ENCODE measurements around the gene FES. TPM values are rescaled to one million over a fixed set of nuclear protein-coding genes. Genes with fewer than 3 reads are reported as not detected.

The FES gene
- total RNA-seq, 2 donors from 2014 or later, result 54.2 to 86.3 TPM

GRCh38 chr15:90933301-90933700 is 49.0 kb downstream of the FES start:
- H3K36me3 ChIP-seq, result no peaks in the 10 kb centered on the region

GRCh38 chr15:90934256-90934948 is 50.1 kb downstream of the FES start:
- Histone ChIP-seq H3K9me3 (no peaks in the 10 kb centered on the region), H3K36me3 (peaks cover 7% of the 10 kb centered on the region), H3K4me1 (ENCODE audit: control insufficient read depth in 1 of 2, low read depth in 2 of 2) (peaks cover 12 to 44% of the 10 kb centered on the region in 2 donors), H3K27ac (peak overlapping the region in 1 of 2 donors; percentile 66), H3K4me3 (peak overlapping the region; percentile 81), H3K27me3 (replicated peaks; ENCODE audit: insufficient read depth) (no peaks in the 10 kb centered on the region)
- TF ChIP-seq CTCF (IDR thresholded peaks at IDR 0.05), result peak; percentile 80
- DNase-seq (ENCODE audit: low spot score) (no peak), ATAC-seq (ENCODE audit: insufficient number of reproducible peaks, low FRiP score, low read depth) (peak; percentile 30)

More at GRCh38 chr15:90933301-90933700, 49.0 kb downstream of the FES start:
- H3K27ac ChIP-seq, result peak overlapping the region in 1 of 2 donors; percentile 73
- DNase-seq (ENCODE audit: low spot score), result no peak
- H3K27me3 ChIP-seq (replicated peaks; ENCODE audit: insufficient read depth), result no peaks in the 10 kb centered on the region
- no peaks in the 10 kb centered on the region for H3K9me3 ChIP-seq
- no peak for ATAC-seq (ENCODE audit: insufficient number of reproducible peaks, low FRiP score, low read depth)
- no peak for TF ChIP-seq CTCF (IDR thresholded peaks at IDR 0.05)
- H3K4me1 ChIP-seq (ENCODE audit: control insufficient read depth in 1 of 2, low read depth in 2 of 2), result peaks cover 12 to 49% of the 10 kb centered on the region in 2 donors
- no peak overlapping the region for H3K4me3 ChIP-seq

- Histone ChIP-seq H3K27ac (peak within 1 kb of the TSS; percentile 59 to 66), H3K9me3 (no peaks in the 10 kb centered on the region), H3K4me1 (ENCODE audit: control insufficient read depth in 1 of 2, low read depth in 2 of 2) (peaks cover 12 to 43% of the 10 kb centered on the region in 2 donors), H3K27me3 (replicated peaks; ENCODE audit: insufficient read depth) (no peaks in the 10 kb centered on the region), H3K36me3 (peaks cover 13% of the 10 kb centered on the region), H3K4me3 (peak within 1 kb of the TSS; percentile 81)
- ATAC-seq (ENCODE audit: insufficient number of reproducible peaks, low FRiP score, low read depth) (peak; percentile 66), DNase-seq (ENCODE audit: low spot score) (peak; percentile 54)
- TF ChIP-seq CTCF (IDR thresholded peaks at IDR 0.05), result no peak
Measured at GRCh38 chr15:90934949-90935751, 50.8 kb downstream of the FES start, which contains the start of gene UNC45A. UNC45A (plus strand) TSS chr15:90935285; CDS start chr15:90935325, 40 bp downstream.

- Histone ChIP-seq H3K27ac (no peak overlapping the region), H3K27me3 (replicated peaks; ENCODE audit: insufficient read depth) (no peaks in the 10 kb centered on the region), H3K36me3 (peaks cover 27% of the 10 kb centered on the region), H3K4me3 (no peak overlapping the region), H3K4me1 (ENCODE audit: control insufficient read depth in 1 of 2, low read depth in 2 of 2) (peaks cover 12 to 29% of the 10 kb centered on the region in 2 donors), H3K9me3 (no peaks in the 10 kb centered on the region)
- no peak for TF ChIP-seq CTCF (IDR thresholded peaks at IDR 0.05)
- DNase-seq (ENCODE audit: low spot score), result no peak
- no peak for ATAC-seq (ENCODE audit: insufficient number of reproducible peaks, low FRiP score, low read depth)
Measured at GRCh38 chr15:90936823-90937222, 52.5 kb downstream of the FES start.

- Histone ChIP-seq H3K27me3 (replicated peaks; ENCODE audit: insufficient read depth) (no peaks in the 10 kb centered on the region), H3K4me1 (ENCODE audit: control insufficient read depth in 1 of 2, low read depth in 2 of 2) (peaks cover 12 to 20% of the 10 kb centered on the region in 2 donors), H3K36me3 (peaks cover 41% of the 10 kb centered on the region), H3K27ac (no peak overlapping the region), H3K4me3 (no peak overlapping the region), H3K9me3 (no peaks in the 10 kb centered on the region)
- no peak for DNase-seq (ENCODE audit: low spot score)
- no peak for ATAC-seq (ENCODE audit: insufficient number of reproducible peaks, low FRiP score, low read depth)
- no peak for TF ChIP-seq CTCF (IDR thresholded peaks at IDR 0.05)
Measured at GRCh38 chr15:90938261-90938660, 54.0 kb downstream of the FES start.

Data from thoracic aorta (tissue), 2 donors.